ENCODE results near the gene PLEKHM3. TPM values are rescaled to one million over a fixed set of nuclear protein-coding genes. Genes with fewer than 3 reads are reported as not detected.

The PLEKHM3 gene
- total RNA-seq, 2 experiments from 2014 or later = 11.3 to 11.6 TPM

- intact Hi-C loops (cut with DNase I, micrococcal nuclease) = no loop called here
- Histone ChIP-seq H3K9me3 (ENCODE audit: control insufficient read depth in 1 of 2, insufficient read depth in 1 of 2, low read length in 2 of 2) (no peaks in the 10 kb centered on the region), H3K4me3 (ENCODE audit: low read length) (no peak overlapping the region), H3K27ac (ENCODE audit: low read depth in 1 of 2, low read length in 2 of 2) (no peak overlapping the region), H3K27me3 (ENCODE audit: control insufficient read depth in 1 of 2, insufficient read depth in 2 of 2, low read length in 2 of 2) (no peaks in the 10 kb centered on the region), H3K36me3 (ENCODE audit: insufficient read depth, low read length) (no peaks in the 10 kb centered on the region), H3K4me1 (ENCODE audit: insufficient read depth, low read length) (no peaks in the 10 kb centered on the region)
- CTCF ChIA-PET = no interaction called here
- POLR2A ChIA-PET = no interaction called here
- Mint-ChIP-seq H3K9me3 (no peaks in the 10 kb centered on the region), H3K27ac (no peak overlapping the region), H3K27me3 (no peaks in the 10 kb centered on the region), H3K4me1 (ENCODE audit: low read depth) (no peaks in the 10 kb centered on the region), H3K36me3 (ENCODE audit: low read depth) (no peaks in the 10 kb centered on the region), H3K4me3 (no peak overlapping the region)
- TF ChIP-seq, protein P1, sequence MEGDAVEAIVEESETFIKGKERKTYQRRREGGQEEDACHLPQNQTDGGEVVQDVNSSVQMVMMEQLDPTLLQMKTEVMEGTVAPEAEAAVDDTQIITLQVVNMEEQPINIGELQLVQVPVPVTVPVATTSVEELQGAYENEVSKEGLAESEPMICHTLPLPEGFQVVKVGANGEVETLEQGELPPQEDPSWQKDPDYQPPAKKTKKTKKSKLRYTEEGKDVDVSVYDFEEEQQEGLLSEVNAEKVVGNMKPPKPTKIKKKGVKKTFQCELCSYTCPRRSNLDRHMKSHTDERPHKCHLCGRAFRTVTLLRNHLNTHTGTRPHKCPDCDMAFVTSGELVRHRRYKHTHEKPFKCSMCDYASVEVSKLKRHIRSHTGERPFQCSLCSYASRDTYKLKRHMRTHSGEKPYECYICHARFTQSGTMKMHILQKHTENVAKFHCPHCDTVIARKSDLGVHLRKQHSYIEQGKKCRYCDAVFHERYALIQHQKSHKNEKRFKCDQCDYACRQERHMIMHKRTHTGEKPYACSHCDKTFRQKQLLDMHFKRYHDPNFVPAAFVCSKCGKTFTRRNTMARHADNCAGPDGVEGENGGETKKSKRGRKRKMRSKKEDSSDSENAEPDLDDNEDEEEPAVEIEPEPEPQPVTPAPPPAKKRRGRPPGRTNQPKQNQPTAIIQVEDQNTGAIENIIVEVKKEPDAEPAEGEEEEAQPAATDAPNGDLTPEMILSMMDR (IDR thresholded peaks at IDR 0.05) = no peak
- ATAC-seq (ENCODE audit: poor library complexity) (no peak), DNase-seq (no peak)
These were observed 148.3 kb downstream of the PLEKHM3 start for GRCh38 chr2:207876842-207877535.

- no peaks in the 10 kb centered on the region for H3K36me3 Mint-ChIP-seq (ENCODE audit: low read depth)
- TF ChIP-seq, protein P1 (IDR thresholded peaks at IDR 0.05) = no peak
- Histone ChIP-seq H3K27me3 (ENCODE audit: control insufficient read depth in 1 of 2, insufficient read depth in 2 of 2, low read length in 2 of 2) (no peaks in the 10 kb centered on the region), H3K4me1 (ENCODE audit: insufficient read depth, low read length) (no peaks in the 10 kb centered on the region), H3K4me3 (ENCODE audit: low read length) (no peak overlapping the region), H3K27ac (ENCODE audit: low read depth in 1 of 2, low read length in 2 of 2) (no peak overlapping the region), H3K9me3 (ENCODE audit: control insufficient read depth in 1 of 2, insufficient read depth in 1 of 2, low read length in 2 of 2) (no peaks in the 10 kb centered on the region), H3K36me3 (ENCODE audit: insufficient read depth, low read length) (no peaks in the 10 kb centered on the region)
- POLR2A ChIA-PET = no interaction called here
- CTCF ChIA-PET = no interaction called here
- no peak overlapping the region for H3K4me3 Mint-ChIP-seq
- intact Hi-C loops (cut with DNase I, micrococcal nuclease) = no loop called here
- no peaks in the 10 kb centered on the region for H3K27me3 Mint-ChIP-seq
- H3K4me1 Mint-ChIP-seq (ENCODE audit: low read depth) = no peaks in the 10 kb centered on the region
- DNase-seq = no peak
- no peaks in the 10 kb centered on the region for H3K9me3 Mint-ChIP-seq
- no peak for ATAC-seq (ENCODE audit: poor library complexity)
- H3K27ac Mint-ChIP-seq = no peak overlapping the region
These were observed 149.7 kb downstream of the PLEKHM3 start for GRCh38 chr2:207875473-207876212.

GRCh38 chr2:207873794-207874193, 151.5 kb downstream of the PLEKHM3 start:
- ATAC-seq (ENCODE audit: poor library complexity) = no peak
- Mint-ChIP-seq H3K4me3 (no peak overlapping the region), H3K36me3 (ENCODE audit: low read depth) (no peaks in the 10 kb centered on the region), H3K9me3 (no peaks in the 10 kb centered on the region), H3K27ac (no peak overlapping the region), H3K4me1 (ENCODE audit: low read depth) (no peaks in the 10 kb centered on the region), H3K27me3 (no peaks in the 10 kb centered on the region)
- H3K36me3 ChIP-seq (ENCODE audit: insufficient read depth, low read length) = no peaks in the 10 kb centered on the region
- no peaks in the 10 kb centered on the region for H3K4me1 ChIP-seq (ENCODE audit: insufficient read depth, low read length)
- H3K4me3 ChIP-seq (ENCODE audit: low read length) = no peak overlapping the region
- intact Hi-C loops (cut with DNase I, micrococcal nuclease) = no loop called here
- no peak for DNase-seq
- no peak overlapping the region for H3K27ac ChIP-seq (ENCODE audit: low read depth in 1 of 2, low read length in 2 of 2)
- no peaks in the 10 kb centered on the region for H3K27me3 ChIP-seq (ENCODE audit: control insufficient read depth in 1 of 2, insufficient read depth in 2 of 2, low read length in 2 of 2)
- TF ChIP-seq, protein P1 (IDR thresholded peaks at IDR 0.05) = no peak
- CTCF ChIA-PET = interaction anchor here (0.7 kb wide), 1 partner anchor 12 kb away, joined by 3 read pairs; no protein-coding TSS in a partner anchor
- no peaks in the 10 kb centered on the region for H3K9me3 ChIP-seq (ENCODE audit: control insufficient read depth in 1 of 2, insufficient read depth in 1 of 2, low read length in 2 of 2)
- POLR2A ChIA-PET = no interaction called here

All from CD4-positive, alpha-beta T cell (primary cell).